22Rv1 (cell line): Measurements from ENCODE around the gene ZNF8.

Experiments used
- CTCF ChIP-seq: fragments of 450-650 bp; IDR thresholded peaks from 2 replicates; pipeline ENCODE4 v1.5.1; 2017; ENCODE audit warnings: mild to moderate bottlenecking
- ZFX ChIP-seq: fragments of 450-650 bp; IDR thresholded peaks from 2 replicates; pipeline ENCODE4 v1.6.1; 2017; ENCODE audit warnings: antibody characterized with exemption, borderline replicate concordance

GRCh38 chr19:58349590-58349989, 70.8 kb downstream of the ZNF8 start:
- no peak for TF ChIP-seq CTCF
- no peak for TF ChIP-seq ZFX
